Stomach (tissue), 9 donors: ENCODE data around the gene KCNK18. TPM values are rescaled to one million over a fixed set of nuclear protein-coding genes. Genes with fewer than 3 reads are reported as not detected.

Experiments used
- DNase-seq, 2 donors: peaks; one replicate each; pipeline versions ENCODE4 v3.0.0 to v3.0.0-alpha.2; 2013 to 2019
- H3K27ac ChIP-seq, 5 donors: fragments of 200-600 bp in 4 of 5; sonication (generic) in 4 of 5; one replicate each; pipeline ENCODE4 v1.5.1; 2013 to 2019; ENCODE audit warnings: mild to moderate bottlenecking in 1 of 5, moderate library complexity in 1 of 5
- H3K27me3 ChIP-seq, 3 donors: fragments of 200-600 bp; sonication (generic); one replicate each; pipeline ENCODE4 v1.5.1; 2017 to 2019; ENCODE audit warnings: mixed run types in 1 of 3
- H3K36me3 ChIP-seq, 4 donors: fragments of 200-600 bp; sonication (generic); 1 replicate in 3 of 4; 2 replicates in 1 of 4; pipeline ENCODE4 v1.5.1; 2016 to 2019
- H3K4me1 ChIP-seq, 4 donors: fragments of 200-600 bp; sonication (generic); one replicate each; pipeline ENCODE4 v1.5.1; 2016 to 2019
- H3K4me3 ChIP-seq, 4 donors: fragments of 200-600 bp; sonication (generic) in 3 of 4; one replicate each; pipeline ENCODE4 v1.5.1; 2016 to 2019; ENCODE audit warnings: mild to moderate bottlenecking in 1 of 4
- H3K9me3 ChIP-seq, 4 donors: fragments of 200-600 bp; sonication (generic); one replicate each; pipeline ENCODE4 v1.5.1; 2016 to 2019
- CTCF ChIP-seq, 7 experiments: fragments of 450-650 bp in 4 of 7; fragments of 200-600 bp in 3 of 7; sonication (generic) in 3 of 7; IDR thresholded peaks; one replicate each; pipeline ENCODE4 v1.5.1; 2016 to 2019; ENCODE audit warnings: antibody characterized with exemption in 7 of 7, control low read depth in 2 of 7, mild to moderate bottlenecking in 1 of 7
- EP300 ChIP-seq: sonication (generic); formaldehyde crosslinking; IDR thresholded peaks from one replicate; pipeline ENCODE4 v1.6.1; 2017; ENCODE audit warnings: antibody characterized with exemption
- POLR2A ChIP-seq, 4 donors: fragments of 450-650 bp; IDR thresholded peaks; one replicate each; pipeline ENCODE4 v1.6.1; 2016; ENCODE audit warnings: antibody characterized with exemption in 4 of 4, control low read depth in 2 of 4, mild to moderate bottlenecking in 1 of 4, moderate library complexity in 1 of 4
- POLR2AphosphoS5 ChIP-seq, 3 donors: sonication (generic); formaldehyde crosslinking; IDR thresholded peaks; one replicate each; pipeline ENCODE4 v1.6.1; 2016; ENCODE audit warnings: antibody characterized with exemption in 3 of 3
- WGBS, 5 donors: extraction: QIAGEN DNeasy Blood & Tissue Kit in 3 of 5; methylation state at CpG; one replicate each; pipeline versions ENCODE4 v1.1.5 to v1.1.7; 2013 to 2018; 5-methylcytosine and 5-hydroxymethylcytosine counted together
- intact Hi-C: fragments of 100-400 bp; cut with DNase I; formaldehyde crosslinking; loops from one replicate; pipeline ENCODE4 v1.15.1; 2023; ENCODE audit warnings: low total_unique reads
- polyA plus RNA-seq, 3 donors: library from polyadenylated mRNA; stranded (reverse); fragments of 200-250 nt; gene quantifications; one replicate each; pipeline ENCODE4 v1.2.3, GENCODE V29; 2013
- total RNA-seq, 5 donors: library from RNA; depleted of rRNA; stranded (reverse); fragments of >200 nt; gene quantifications; one replicate each; pipeline versions ENCODE4 v1.1.0 to v1.2.3, GENCODE V29; 2014 to 2016
- donor health status: healthy with polysubstance abuse.
- donor health status: Bipolar disorder and iron deficiency.
- donor health status: healthy.

KCNK18 gene
- total and polyA plus RNA-seq, 8 donors = not detected

DNA sequence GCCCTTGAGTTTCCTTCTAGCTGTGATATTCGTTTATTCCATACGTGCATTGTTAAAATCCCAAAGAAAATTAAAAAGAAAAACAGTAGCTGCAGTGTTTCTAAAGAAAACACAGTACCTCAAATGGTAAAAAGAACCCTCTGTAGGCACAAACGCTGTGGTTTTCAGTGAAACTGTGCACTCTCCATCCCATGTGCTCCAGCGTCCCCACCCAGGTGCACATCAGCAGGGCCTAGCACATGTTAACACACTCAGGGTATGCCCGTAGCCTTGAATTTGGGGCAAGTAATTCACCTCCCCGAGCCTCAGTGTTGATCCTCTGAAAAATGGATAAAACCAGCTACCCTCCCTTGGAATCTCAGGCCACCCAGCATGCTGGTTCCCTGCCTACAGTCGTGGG, 53.1 kb downstream of the KCNK18 start:
- intact Hi-C loops = no loop called here

DNA sequence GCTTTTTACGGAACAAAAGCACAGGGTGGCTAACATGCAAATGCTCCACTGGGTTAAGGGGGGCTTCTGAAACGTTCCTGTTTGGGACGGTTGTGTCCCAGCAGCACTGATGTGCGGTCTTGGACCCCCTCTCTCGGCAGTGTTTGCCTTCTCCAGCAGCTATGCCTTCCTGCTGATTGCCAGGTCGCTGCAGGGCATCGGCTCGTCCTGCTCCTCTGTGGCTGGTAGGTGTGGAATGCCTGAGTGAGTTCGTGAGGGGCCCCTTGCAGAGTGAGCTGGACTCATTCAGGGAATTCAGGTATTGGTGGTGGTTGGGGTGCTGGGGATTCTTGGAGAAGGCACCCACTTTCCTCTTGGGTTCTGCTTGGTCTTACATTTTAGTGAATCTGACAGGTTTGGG, 56.6 kb downstream of the KCNK18 start:
- no peak for TF ChIP-seq CTCF (IDR thresholded peaks at IDR 0.05)
- no peak for TF ChIP-seq POLR2AphosphoS5 (IDR thresholded peaks at IDR 0.05)
- no peak for TF ChIP-seq POLR2A (IDR thresholded peaks at IDR 0.05)
- TF ChIP-seq EP300 = no peak
- intact Hi-C loops = no loop called here
- Histone ChIP-seq H3K27me3 (peaks cover 0 to 51% (median 8%) of the 10 kb centered on the region in 3 donors), H3K4me1 (no peaks in the 10 kb centered on the region), H3K36me3 (no peaks in the 10 kb centered on the region), H3K27ac (no peak overlapping the region), H3K9me3 (no peaks in the 10 kb centered on the region), H3K4me3 (no peak overlapping the region)
- WGBS, 5 donors = 60 to 75% (median 65%) methylated on average over 9 of the region's 9 CpGs
- peak in 1 of 2 donors; percentile 22 for DNase-seq

More for the DNA sequence above, 53.1 kb downstream of the KCNK18 start:
- DNase-seq = no peak
- Histone ChIP-seq H3K27me3 (peaks cover 0 to 49% (median 13%) of the 10 kb centered on the region in 3 donors), H3K36me3 (no peaks in the 10 kb centered on the region), H3K4me3 (no peak overlapping the region), H3K4me1 (no peaks in the 10 kb centered on the region), H3K27ac (no peak overlapping the region), H3K9me3 (no peaks in the 10 kb centered on the region)
- TF ChIP-seq CTCF (IDR thresholded peaks at IDR 0.05) = no peak
- WGBS, 5 donors = 50 to 69% (median 56%) methylated on average over 7 of the region's 7 CpGs

GRCh38 chr10:117254338-117254737, 57.0 kb downstream of the KCNK18 start:
- Histone ChIP-seq H3K4me1 (no peaks in the 10 kb centered on the region), H3K27ac (no peak overlapping the region), H3K27me3 (peaks cover 0 to 52% (median 8%) of the 10 kb centered on the region in 3 donors), H3K36me3 (no peaks in the 10 kb centered on the region), H3K9me3 (no peaks in the 10 kb centered on the region), H3K4me3 (no peak overlapping the region)
- intact Hi-C loops = no loop called here
- WGBS, 5 donors = 71 to 78% (median 73%) methylated on average over 9 of the region's 9 CpGs
- TF ChIP-seq POLR2A (IDR thresholded peaks at IDR 0.05) (no peak), EP300 (no peak), CTCF (IDR thresholded peaks at IDR 0.05) (no peak), POLR2AphosphoS5 (IDR thresholded peaks at IDR 0.05) (no peak)
- DNase-seq = peak in 1 of 2 donors; percentile 3

DNA sequence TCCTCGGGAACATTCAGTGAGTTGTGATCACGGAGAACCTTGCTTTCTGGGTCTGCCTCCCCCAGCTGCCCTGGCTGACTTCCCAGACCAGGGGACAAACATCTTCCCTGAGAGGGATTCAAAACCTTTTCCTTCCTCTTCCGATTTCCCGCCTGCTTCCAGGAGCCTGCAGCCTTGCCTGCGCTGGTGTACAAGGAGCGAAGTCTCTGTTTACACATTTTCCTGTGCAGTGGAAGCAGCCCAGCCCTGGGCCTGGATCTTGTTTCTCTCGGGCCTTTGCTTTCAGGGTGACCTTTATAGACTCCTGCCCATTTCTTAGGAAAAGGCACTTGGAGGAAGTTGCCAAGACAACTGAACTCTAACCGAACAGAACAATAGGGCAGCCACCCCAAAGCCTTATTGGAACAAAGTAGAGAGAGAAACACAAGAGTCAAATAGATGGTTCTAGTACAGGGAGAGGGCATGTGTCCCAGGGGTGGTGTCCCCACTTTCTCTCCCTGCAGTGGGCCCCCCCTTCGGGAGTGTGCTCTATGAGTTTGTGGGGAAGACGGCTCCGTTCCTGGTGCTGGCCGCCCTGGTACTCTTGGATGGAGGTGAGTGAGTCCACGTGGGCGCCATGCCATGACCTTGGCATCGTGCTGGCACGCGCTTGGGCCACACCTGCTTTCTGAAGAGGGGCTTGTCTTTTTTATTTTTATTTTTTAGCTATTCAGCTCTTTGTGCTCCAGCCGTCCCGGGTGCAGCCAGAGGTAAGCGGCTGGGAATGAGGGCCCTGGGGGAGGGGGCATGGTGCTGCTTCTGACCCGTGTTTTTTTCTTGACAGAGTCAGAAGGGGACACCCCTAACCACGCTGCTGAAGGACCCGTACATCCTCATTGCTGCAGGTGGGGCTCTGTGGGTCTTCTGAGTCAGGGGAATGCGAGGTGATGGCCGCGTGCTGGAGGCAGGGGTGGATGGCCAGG, 57.8 kb downstream of the KCNK18 start:
- DNase-seq = peak in 1 of 2 donors; percentile 3
- peaks cover 0 to 56% (median 8%) of the 10 kb centered on the region in 3 donors for H3K27me3 ChIP-seq
- WGBS, 5 donors = 66 to 76% (median 74%) methylated on average over 25 to 26 of the region's 26 CpGs
- TF ChIP-seq CTCF (IDR thresholded peaks at IDR 0.05) (no peak), POLR2A (IDR thresholded peaks at IDR 0.05) (no peak), POLR2AphosphoS5 (IDR thresholded peaks at IDR 0.05) (no peak), EP300 (no peak)
- H3K4me3 ChIP-seq = no peak overlapping the region
- H3K4me1 ChIP-seq = no peaks in the 10 kb centered on the region
- no peak overlapping the region for H3K27ac ChIP-seq
- H3K9me3 ChIP-seq = no peaks in the 10 kb centered on the region
- no peaks in the 10 kb centered on the region for H3K36me3 ChIP-seq
- intact Hi-C loops = no loop called here
